Skeletal muscle cell (primary cell): ENCODE results near the gene PTPN5.

Experiments used
- DNase-seq: peaks from one replicate; pipeline ENCODE4 v3.0.0-alpha.2; 2010; ENCODE audit warnings: low read depth
- H3K4me3 ChIP-seq: 2 replicates; pipeline ENCODE4 v1.5.1; 2011; ENCODE audit warnings: low read depth, mild to moderate bottlenecking, control low read depth, low read length, moderate library complexity

Gene PTPN5

GRCh38 chr11:18720091-18720807, 71.3 kb downstream of the PTPN5 start:
- H3K4me3 ChIP-seq = no peak overlapping the region
- no peak for DNase-seq

GRCh38 chr11:18715476-18715875, 76.1 kb downstream of the PTPN5 start:
- DNase-seq = no peak

GRCh38 chr11:18714443-18714780, 77.2 kb downstream of the PTPN5 start:
- H3K4me3 ChIP-seq = no peak overlapping the region
- DNase-seq = no peak

More at GRCh38 chr11:18715476-18715875, 76.1 kb downstream of the PTPN5 start:
- no peak overlapping the region for H3K4me3 ChIP-seq

GRCh38 chr11:18713646-18714442, 77.8 kb downstream of the PTPN5 start:
- no peak overlapping the region for H3K4me3 ChIP-seq
- DNase-seq = no peak

GRCh38 chr11:18710545-18710944, 81.1 kb downstream of the PTPN5 start:
- DNase-seq = no peak
- no peak overlapping the region for H3K4me3 ChIP-seq

GRCh38 chr11:18709414-18709813, 82.2 kb downstream of the PTPN5 start:
- no peak for DNase-seq
- no peak overlapping the region for H3K4me3 ChIP-seq

- DNase-seq = no peak
- no peak overlapping the region for H3K4me3 ChIP-seq
Measured at GRCh38 chr11:18707811-18708340, 83.7 kb downstream of the PTPN5 start.

GRCh38 chr11:18706330-18707243, 85.0 kb downstream of the PTPN5 start:
- peak overlapping the region; percentile 33 for H3K4me3 ChIP-seq
- no peak for DNase-seq

GRCh38 chr11:18705651-18706281, 85.8 kb downstream of the PTPN5 start:
- peak overlapping the region; percentile 35 for H3K4me3 ChIP-seq
- DNase-seq = no peak

- DNase-seq = no peak
- H3K4me3 ChIP-seq = no peak overlapping the region
Measured at GRCh38 chr11:18704698-18705097, 86.9 kb downstream of the PTPN5 start.

GRCh38 chr11:18704045-18704645, 87.5 kb downstream of the PTPN5 start:
- no peak for DNase-seq
- H3K4me3 ChIP-seq = no peak overlapping the region

GRCh38 chr11:18703001-18703763, 88.4 kb downstream of the PTPN5 start:
- H3K4me3 ChIP-seq = no peak overlapping the region
- DNase-seq = no peak

GRCh38 chr11:18701614-18702216, 89.9 kb downstream of the PTPN5 start:
- no peak for DNase-seq
- H3K4me3 ChIP-seq = no peak overlapping the region

- no peak for DNase-seq
- no peak overlapping the region for H3K4me3 ChIP-seq
Measured at GRCh38 chr11:18700872-18701271, 90.7 kb downstream of the PTPN5 start.

- DNase-seq = no peak
- H3K4me3 ChIP-seq = no peak overlapping the region
Measured at GRCh38 chr11:18700375-18700774, 91.2 kb downstream of the PTPN5 start.

GRCh38 chr11:18699848-18700261, 91.7 kb downstream of the PTPN5 start:
- no peak for DNase-seq
- H3K4me3 ChIP-seq = no peak overlapping the region

GRCh38 chr11:18699269-18699596, 92.4 kb downstream of the PTPN5 start:
- peak overlapping the region; percentile 59 for H3K4me3 ChIP-seq
- DNase-seq = no peak
